Activated naive CD8-positive, alpha-beta T cell treated with anti-CD3 and anti-CD28 coated beads for 36 hours (primary cell): ENCODE results near the gene DMRTA2. TPM values are rescaled to one million over a fixed set of nuclear protein-coding genes. Genes with fewer than 3 reads are reported as not detected.

Experiments used
- DNase-seq: peaks from one replicate; pipeline ENCODE4 v3.0.0; 2021
- H3K27ac Mint-ChIP-seq: one replicate; pipeline ENCODE4 v1.8.0; 2022; ENCODE audit warnings: mild to moderate bottlenecking, moderate library complexity, mixed read lengths
- H3K27me3 Mint-ChIP-seq: one replicate; pipeline ENCODE4 v1.8.0; 2022; ENCODE audit warnings: mild to moderate bottlenecking, mixed read lengths
- H3K36me3 Mint-ChIP-seq: one replicate; pipeline ENCODE4 v1.8.0; 2021; ENCODE audit warnings: mild to moderate bottlenecking, mixed read lengths
- H3K4me1 Mint-ChIP-seq: one replicate; pipeline ENCODE4 v1.8.0; 2021; ENCODE audit warnings: mixed read lengths
- H3K4me3 Mint-ChIP-seq: one replicate; pipeline ENCODE4 v1.8.0; 2022; ENCODE audit warnings: mild to moderate bottlenecking, moderate library complexity, mixed read lengths
- H3K9me3 Mint-ChIP-seq: one replicate; pipeline ENCODE4 v1.8.0; 2022; ENCODE audit warnings: mixed read lengths
- total RNA-seq, 2 experiments: library from RNA; stranded (reverse); gene quantifications; one replicate each; pipeline ENCODE4 v1.2.3, GENCODE V29; 2021

Gene DMRTA2
- total RNA-seq, 2 experiments from 2014 or later, result 0.08 TPM; not detected in 1

GRCh38 chr1:50369830-50370229 lies 53.4 kb downstream of the DMRTA2 start:
- Mint-ChIP-seq H3K4me3 (no peak overlapping the region), H3K27me3 (peaks cover 29% of the 10 kb centered on the region), H3K36me3 (no peaks in the 10 kb centered on the region), H3K4me1 (no peaks in the 10 kb centered on the region), H3K9me3 (peaks cover 1% of the 10 kb centered on the region), H3K27ac (no peak overlapping the region)
- DNase-seq, result no peak

GRCh38 chr1:50369008-50369634 lies 54.1 kb downstream of the DMRTA2 start:
- no peak overlapping the region for H3K27ac Mint-ChIP-seq
- no peaks in the 10 kb centered on the region for H3K4me1 Mint-ChIP-seq
- DNase-seq, result no peak
- H3K4me3 Mint-ChIP-seq, result no peak overlapping the region
- H3K36me3 Mint-ChIP-seq, result no peaks in the 10 kb centered on the region
- peaks cover 36% of the 10 kb centered on the region for H3K27me3 Mint-ChIP-seq
- no peaks in the 10 kb centered on the region for H3K9me3 Mint-ChIP-seq

GRCh38 chr1:50368179-50369007 lies 54.9 kb downstream of the DMRTA2 start:
- H3K4me3 Mint-ChIP-seq, result no peak overlapping the region
- peaks cover 39% of the 10 kb centered on the region for H3K27me3 Mint-ChIP-seq
- H3K27ac Mint-ChIP-seq, result no peak overlapping the region
- no peaks in the 10 kb centered on the region for H3K36me3 Mint-ChIP-seq
- peak; percentile 21 for DNase-seq
- H3K4me1 Mint-ChIP-seq, result no peaks in the 10 kb centered on the region
- H3K9me3 Mint-ChIP-seq, result no peaks in the 10 kb centered on the region
